Endothelial cell of umbilical vein (primary cell): ENCODE results near the gene CD207.

Experiments used
- CTCF ChIP-seq, 2 donors: IDR thresholded peaks; 1 replicate in 1 of 2; 2 replicates in 1 of 2; pipeline ENCODE4 v1.5.1; 2011; ENCODE audit warnings: low read length in 2 of 2, mild to moderate bottlenecking in 2 of 2, moderate library complexity in 2 of 2, control low read depth in 1 of 2, inconsistent platforms in 1 of 2, low read depth in 1 of 2; ENCODE audit not compliant: insufficient read depth in 1 of 2; ENCODE audit errors: extremely low read depth in 1 of 2
- FOS ChIP-seq: IDR thresholded peaks from 2 replicates; pipeline ENCODE4 v1.6.1; 2011; ENCODE audit warnings: mild to moderate bottlenecking, low read length, moderate library complexity, borderline replicate concordance; ENCODE audit not compliant: insufficient read depth
- POLR2A ChIP-seq: IDR thresholded peaks from 2 replicates; pipeline ENCODE4 v1.6.1; 2012; ENCODE audit warnings: low read depth, mild to moderate bottlenecking, control low read depth, low read length
- POLR2AphosphoS5 ChIP-seq: IDR thresholded peaks from 2 replicates; pipeline ENCODE4 v1.6.1; 2012; ENCODE audit warnings: low read depth, mild to moderate bottlenecking, control low read depth, low read length, moderate library complexity; ENCODE audit not compliant: insufficient read depth

GRCh38 chr2:70834881-70835280 is 735 bp downstream of the CD207 start:
- TF ChIP-seq CTCF (IDR thresholded peaks at IDR 0.05; ENCODE audit: extremely low read depth in 1 of 2, insufficient read depth in 1 of 2, low read depth in 1 of 2, low read length in 2 of 2) (no peak), POLR2AphosphoS5 (no peak), FOS (no peak), POLR2A (no peak)
